Uterus (tissue), 4 donors: ENCODE results near the gene TSNAXIP1. TPM values are rescaled to one million over a fixed set of nuclear protein-coding genes. Genes with fewer than 3 reads are reported as not detected.
"Not testable (repeated sequence)": the region's sequence is repeated elsewhere in the genome, so short reads cannot be mapped to it uniquely, and the experiment has no call there.

Source experiments
- DNase-seq, 2 donors: peaks; one replicate each; pipeline ENCODE4 v3.0.0-alpha.2; 2019 to 2020
- H3K27ac ChIP-seq, 2 donors: fragments of 200-600 bp; sonication (generic); 1 replicate in 1 of 2; 2 replicates in 1 of 2; pipeline ENCODE4 v1.5.1; 2016 to 2018
- H3K27me3 ChIP-seq, 2 donors: fragments of 200-600 bp; sonication (generic); one replicate each; pipeline ENCODE4 v1.5.1; 2018 to 2019; ENCODE audit warnings: control low read depth in 1 of 2
- H3K36me3 ChIP-seq, 2 donors: fragments of 200-600 bp; sonication (generic); one replicate each; pipeline ENCODE4 v1.5.1; 2019; ENCODE audit warnings: control low read depth in 1 of 2
- H3K4me1 ChIP-seq, 2 donors: fragments of 200-600 bp; sonication (generic); one replicate each; pipeline ENCODE4 v1.5.1; 2018 to 2019; ENCODE audit warnings: control low read depth in 1 of 2
- H3K4me3 ChIP-seq, 2 donors: fragments of 200-600 bp; sonication (generic); 1 replicate in 1 of 2; 2 replicates in 1 of 2; pipeline ENCODE4 v1.5.1; 2018 to 2019; ENCODE audit warnings: mild to moderate bottlenecking in 1 of 2
- H3K9me3 ChIP-seq, 2 donors: fragments of 200-600 bp; sonication (generic); one replicate each; pipeline ENCODE4 v1.5.1; 2019; ENCODE audit warnings: control low read depth in 1 of 2
- POLR2A ChIP-seq, 2 donors: fragments of 450-650 bp; IDR thresholded peaks; one replicate each; pipeline ENCODE4 v1.6.1; 2016; ENCODE audit warnings: antibody characterized with exemption in 2 of 2, mild to moderate bottlenecking in 1 of 2, moderate library complexity in 1 of 2
- intact Hi-C: fragments of 100-400 bp; cut with DNase I; formaldehyde crosslinking; loops from one replicate; pipeline ENCODE4 v1.15.1; 2023; ENCODE audit warnings: low total_unique reads
- total RNA-seq, 4 donors: library from RNA; depleted of rRNA in 3 of 4; stranded (reverse); fragments of >200 nt in 3 of 4; gene quantifications; one replicate each; pipeline versions ENCODE4 v1.1.0 to v1.2.4, GENCODE V29; 2014 to 2023
- TF ChIP-seq, protein P1 (sequence below), 4 experiments: fragments of 200-600 bp in 2 of 4; fragments of 450-650 bp in 2 of 4; sonication (generic) in 2 of 4; IDR thresholded peaks; one replicate each; pipeline ENCODE4 v1.5.1; 2016 to 2019; ENCODE audit warnings: antibody characterized with exemption in 4 of 4, mild to moderate bottlenecking in 2 of 4, moderate library complexity in 1 of 4
- donor health status: DM: yes; HTN: yes; CAD: no.

Gene TSNAXIP1
- total RNA-seq, 4 donors from 2014 or later: 2.7 to 4.9 (median 3.6) TPM

DNA sequence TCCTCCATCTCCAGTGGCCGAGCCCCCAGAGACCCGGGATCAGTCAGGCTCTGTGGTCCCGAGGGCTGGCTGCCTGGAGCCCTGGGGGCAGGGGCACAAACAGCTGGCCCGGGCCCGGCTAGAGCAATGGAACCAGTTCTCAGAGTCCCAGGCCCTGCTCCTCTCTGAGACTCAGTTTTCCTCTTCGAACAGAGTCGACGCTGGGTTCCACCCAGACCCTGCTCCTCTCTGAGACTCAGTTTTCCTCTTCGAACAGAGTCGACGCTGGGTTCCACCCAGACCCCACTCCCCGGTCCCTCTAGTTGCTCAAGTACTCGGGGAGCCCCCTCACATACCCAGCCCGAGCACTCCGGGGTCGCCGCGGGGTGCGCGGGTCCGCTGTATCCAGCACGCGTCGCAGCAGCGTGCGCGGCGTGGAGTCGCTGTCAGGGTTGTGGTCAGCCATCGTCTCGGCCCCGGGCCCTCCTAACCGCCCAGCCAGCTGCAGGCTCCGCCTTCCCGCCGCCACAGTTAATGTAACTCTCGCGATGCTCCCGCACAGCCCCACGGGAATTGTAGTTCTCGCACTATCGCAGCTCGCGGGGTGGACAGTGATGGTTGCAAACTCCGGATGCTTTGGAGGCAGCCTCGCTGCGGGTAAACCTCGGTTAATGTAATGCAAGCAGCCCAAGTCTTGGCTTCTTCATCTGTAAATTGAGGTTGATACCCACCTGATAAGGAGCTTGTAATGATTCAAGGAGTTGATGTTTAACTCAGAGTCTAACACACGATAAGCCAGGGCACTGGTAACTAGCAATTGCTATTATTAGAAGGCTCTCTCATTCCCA lies 26.9 kb downstream of the TSNAXIP1 start:
- peak overlapping the region; percentile 69 to 87 for H3K27ac ChIP-seq
- H3K36me3 ChIP-seq: no peaks in the 10 kb centered on the region
- peak; percentile 95 to 96 for DNase-seq
- peak; percentile 57 to 75 for TF ChIP-seq POLR2A (IDR thresholded peaks at IDR 0.05)
- TF ChIP-seq, protein P1, sequence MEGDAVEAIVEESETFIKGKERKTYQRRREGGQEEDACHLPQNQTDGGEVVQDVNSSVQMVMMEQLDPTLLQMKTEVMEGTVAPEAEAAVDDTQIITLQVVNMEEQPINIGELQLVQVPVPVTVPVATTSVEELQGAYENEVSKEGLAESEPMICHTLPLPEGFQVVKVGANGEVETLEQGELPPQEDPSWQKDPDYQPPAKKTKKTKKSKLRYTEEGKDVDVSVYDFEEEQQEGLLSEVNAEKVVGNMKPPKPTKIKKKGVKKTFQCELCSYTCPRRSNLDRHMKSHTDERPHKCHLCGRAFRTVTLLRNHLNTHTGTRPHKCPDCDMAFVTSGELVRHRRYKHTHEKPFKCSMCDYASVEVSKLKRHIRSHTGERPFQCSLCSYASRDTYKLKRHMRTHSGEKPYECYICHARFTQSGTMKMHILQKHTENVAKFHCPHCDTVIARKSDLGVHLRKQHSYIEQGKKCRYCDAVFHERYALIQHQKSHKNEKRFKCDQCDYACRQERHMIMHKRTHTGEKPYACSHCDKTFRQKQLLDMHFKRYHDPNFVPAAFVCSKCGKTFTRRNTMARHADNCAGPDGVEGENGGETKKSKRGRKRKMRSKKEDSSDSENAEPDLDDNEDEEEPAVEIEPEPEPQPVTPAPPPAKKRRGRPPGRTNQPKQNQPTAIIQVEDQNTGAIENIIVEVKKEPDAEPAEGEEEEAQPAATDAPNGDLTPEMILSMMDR (IDR thresholded peaks at IDR 0.05): peak in 2 of 4 experiments; percentile 5 to 28
- intact Hi-C loops: no loop called here
- no peaks in the 10 kb centered on the region for H3K9me3 ChIP-seq
- no peaks in the 10 kb centered on the region for H3K4me1 ChIP-seq
- peak overlapping the region; percentile 89 to 93 for H3K4me3 ChIP-seq
- H3K27me3 ChIP-seq: no peaks in the 10 kb centered on the region

DNA sequence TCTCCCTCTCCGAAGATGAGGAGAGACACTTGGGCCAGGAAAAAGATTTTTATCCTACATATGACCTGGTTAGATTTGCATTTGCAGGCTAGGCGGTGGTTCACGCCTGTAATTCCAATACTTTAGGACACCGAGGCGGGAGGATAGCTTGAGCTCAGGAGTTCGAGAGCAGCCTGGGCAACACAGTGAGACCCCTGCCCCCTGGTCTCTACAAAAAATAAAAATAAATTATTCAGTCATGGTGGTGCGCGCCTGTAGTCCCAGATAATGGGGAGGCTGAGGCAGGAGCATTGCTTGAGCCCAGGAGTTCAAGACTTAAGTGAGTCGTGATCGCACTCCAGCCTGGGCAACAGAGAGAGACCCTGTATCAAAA lies 27.5 kb downstream of the TSNAXIP1 start:
- no peak for TF ChIP-seq POLR2A (IDR thresholded peaks at IDR 0.05)
- TF ChIP-seq, protein P1 (IDR thresholded peaks at IDR 0.05): no peak
- Histone ChIP-seq H3K27me3 (no peaks in the 10 kb centered on the region), H3K4me3 (peak overlapping the region; percentile 89 to 93), H3K9me3 (no peaks in the 10 kb centered on the region), H3K36me3 (no peaks in the 10 kb centered on the region), H3K4me1 (no peaks in the 10 kb centered on the region), H3K27ac (peak overlapping the region; percentile 69 to 87)
- DNase-seq: no peak
- intact Hi-C loops: no loop called here

DNA sequence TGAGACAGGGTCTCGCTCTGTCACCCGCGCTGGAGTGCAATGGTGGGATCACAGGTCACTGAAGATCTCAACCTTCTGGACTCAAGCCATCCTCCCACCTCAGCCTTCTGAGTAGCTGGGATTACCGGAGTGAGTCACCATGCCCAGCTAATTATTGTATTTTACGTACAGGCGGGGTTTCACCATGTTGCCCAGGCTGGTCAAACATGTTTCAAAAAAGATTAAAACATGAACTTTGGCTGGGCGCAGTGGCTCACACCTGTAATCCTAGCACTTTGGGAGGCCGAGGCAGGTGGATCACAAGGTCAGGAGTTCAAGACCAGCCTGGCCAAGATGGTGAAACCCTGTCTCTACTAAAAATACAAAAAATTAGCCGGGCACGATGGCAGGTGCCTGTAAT lies 30.5 kb downstream of the TSNAXIP1 start:
- H3K4me3 ChIP-seq, DNase-seq, intact Hi-C loops, H3K27me3 ChIP-seq, H3K4me1 ChIP-seq, H3K9me3 ChIP-seq, H3K27ac ChIP-seq, H3K36me3 ChIP-seq: not testable (repeated sequence)

DNA sequence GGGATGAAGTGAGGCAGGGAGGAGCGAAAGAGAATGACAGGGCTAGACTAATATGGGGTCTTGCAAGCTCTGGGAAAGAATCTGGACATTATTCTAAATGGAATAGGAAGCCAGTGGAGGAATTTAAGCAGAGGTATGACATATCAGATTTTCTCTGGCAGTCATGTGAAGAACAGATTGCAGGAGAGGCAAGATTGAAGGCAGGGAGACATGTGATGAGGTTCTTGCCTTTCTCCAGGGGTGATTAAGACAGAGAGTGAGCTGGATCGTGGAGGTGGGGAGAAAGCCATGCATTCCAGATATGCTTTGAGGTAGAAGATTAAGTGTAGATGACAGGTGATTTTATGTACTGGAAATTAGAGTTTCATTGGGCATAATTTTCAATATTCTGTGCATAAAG lies 31.1 kb downstream of the TSNAXIP1 start:
- intact Hi-C loops: no loop called here
- no peaks in the 10 kb centered on the region for H3K27me3 ChIP-seq
- no peak overlapping the region for H3K4me3 ChIP-seq
- no peaks in the 10 kb centered on the region for H3K9me3 ChIP-seq
- DNase-seq: no peak
- no peak for TF ChIP-seq POLR2A (IDR thresholded peaks at IDR 0.05)
- TF ChIP-seq, protein P1 (IDR thresholded peaks at IDR 0.05): no peak
- H3K27ac ChIP-seq: no peak overlapping the region
- H3K36me3 ChIP-seq: no peaks in the 10 kb centered on the region
- no peaks in the 10 kb centered on the region for H3K4me1 ChIP-seq

DNA sequence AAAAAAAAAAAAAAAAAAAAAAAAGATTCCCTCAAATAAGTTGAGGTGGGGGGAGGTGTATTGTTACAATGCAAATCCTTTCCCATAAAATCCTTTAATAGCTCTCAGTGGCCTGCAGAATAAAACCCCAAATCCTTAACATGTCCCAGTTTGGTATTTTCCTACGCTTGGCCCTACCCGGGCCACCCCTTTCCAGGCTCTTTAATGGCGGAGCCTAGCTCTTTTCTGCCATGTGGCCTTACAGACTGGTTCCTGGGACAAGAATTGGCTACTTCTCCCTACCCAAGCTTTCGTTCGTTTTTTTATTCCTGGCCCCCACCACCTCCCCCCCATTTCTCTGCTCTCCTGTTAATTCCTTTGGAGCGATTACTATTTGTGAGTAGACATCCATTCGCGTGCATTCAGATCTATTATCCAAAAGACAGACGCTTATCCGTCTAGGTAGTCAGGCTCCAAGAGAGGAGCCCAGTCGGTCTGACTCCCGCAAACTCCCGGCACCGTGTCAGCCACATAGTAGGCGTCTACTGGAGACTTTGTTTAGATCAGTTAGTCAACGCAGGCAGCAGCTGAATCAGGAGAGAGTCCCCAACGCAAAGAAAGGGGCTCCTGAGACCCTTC lies 34.6 kb downstream of the TSNAXIP1 start:
- H3K4me1 ChIP-seq: peaks cover 6 to 14% of the 10 kb centered on the region in 2 donors
- H3K36me3 ChIP-seq: no peaks in the 10 kb centered on the region
- peak overlapping the region; percentile 79 to 91 for H3K4me3 ChIP-seq
- no peaks in the 10 kb centered on the region for H3K9me3 ChIP-seq
- DNase-seq: no peak
- intact Hi-C loops: no loop called here
- TF ChIP-seq POLR2A (IDR thresholded peaks at IDR 0.05): no peak
- TF ChIP-seq, protein P1 (IDR thresholded peaks at IDR 0.05): no peak
- no peaks in the 10 kb centered on the region for H3K27me3 ChIP-seq
- peak overlapping the region; percentile 99 to 100 for H3K27ac ChIP-seq
